Left lung (tissue), 10 donors: ENCODE measurements around the gene SYT9. TPM values are rescaled to one million over a fixed set of nuclear protein-coding genes. Genes with fewer than 3 reads are reported as not detected.

Experiments used
- ATAC-seq: fragments of 200-7000 bp; cut with Tn5 transposase; one replicate; pipeline ENCODE4 v1.9.1; 2020; ENCODE audit warnings: moderate library complexity
- DNase-seq, 4 donors: peaks; one replicate each; pipeline ENCODE4 v3.0.0-alpha.2; 2013 to 2020
- H3K27ac ChIP-seq, 2 donors: fragments of 200-600 bp; sonication (generic) in 1 of 2; one replicate each; pipeline versions ENCODE4 v1.5.0 to v1.8.0; 2020 to 2021
- H3K27me3 ChIP-seq, 2 donors: fragments of 200-600 bp; sonication (generic) in 1 of 2; one replicate each; pipeline versions ENCODE4 v1.5.0 to v1.8.0; 2020 to 2021
- H3K36me3 ChIP-seq, 2 donors: fragments of 200-600 bp; sonication (generic) in 1 of 2; one replicate each; pipeline versions ENCODE4 v1.5.0 to v1.8.0; 2020 to 2021
- H3K4me1 ChIP-seq, 2 donors: fragments of 200-600 bp; one replicate each; pipeline ENCODE4 v1.8.0; 2021
- H3K4me3 ChIP-seq, 2 donors: fragments of 200-600 bp; sonication (generic) in 1 of 2; one replicate each; pipeline versions ENCODE4 v1.5.0 to v1.8.0; 2020 to 2021; ENCODE audit warnings: mild to moderate bottlenecking in 1 of 2
- H3K9me3 ChIP-seq, 2 donors: fragments of 200-600 bp; sonication (generic) in 1 of 2; one replicate each; pipeline versions ENCODE4 v1.5.0 to v1.8.0; 2020 to 2021
- CTCF ChIP-seq, 2 donors: fragments of 200-600 bp; sonication (generic) in 1 of 2; IDR thresholded peaks; one replicate each; pipeline versions ENCODE4 v1.5.0 to v1.8.0; 2021; ENCODE audit warnings: antibody characterized with exemption in 2 of 2
- intact Hi-C, 2 donors: fragments of 100-400 bp; cut with DNase I; formaldehyde crosslinking; loops; one replicate each; pipeline versions ENCODE4 v1.11.2 to v1.14.2; 2022
- polyA plus RNA-seq, 6 donors: library from polyadenylated mRNA; unstranded; fragments of 120-200 nt; gene quantifications; one replicate each; pipeline ENCODE4 v1.2.1, GENCODE V29; 2013; ENCODE audit not compliant: insufficient read length in 6 of 6
- total RNA-seq, 2 donors: library from RNA; stranded (reverse); fragmentation: NEBNext Ultra II Directional; extraction: Animal tissue kit (Norgen Biotek cat#: 25700); gene quantifications; one replicate each; pipeline ENCODE4 v1.2.1, GENCODE V29; 2021
- donor health status: DM: no; HTN: yes; CAD: no.
- donor health status: DM: no; HTN: no; CAD: no.

SYT9 gene
- total and polyA plus RNA-seq, 8 donors = 0.10 to 0.20 (median 0.11) TPM; not detected in 1

DNA sequence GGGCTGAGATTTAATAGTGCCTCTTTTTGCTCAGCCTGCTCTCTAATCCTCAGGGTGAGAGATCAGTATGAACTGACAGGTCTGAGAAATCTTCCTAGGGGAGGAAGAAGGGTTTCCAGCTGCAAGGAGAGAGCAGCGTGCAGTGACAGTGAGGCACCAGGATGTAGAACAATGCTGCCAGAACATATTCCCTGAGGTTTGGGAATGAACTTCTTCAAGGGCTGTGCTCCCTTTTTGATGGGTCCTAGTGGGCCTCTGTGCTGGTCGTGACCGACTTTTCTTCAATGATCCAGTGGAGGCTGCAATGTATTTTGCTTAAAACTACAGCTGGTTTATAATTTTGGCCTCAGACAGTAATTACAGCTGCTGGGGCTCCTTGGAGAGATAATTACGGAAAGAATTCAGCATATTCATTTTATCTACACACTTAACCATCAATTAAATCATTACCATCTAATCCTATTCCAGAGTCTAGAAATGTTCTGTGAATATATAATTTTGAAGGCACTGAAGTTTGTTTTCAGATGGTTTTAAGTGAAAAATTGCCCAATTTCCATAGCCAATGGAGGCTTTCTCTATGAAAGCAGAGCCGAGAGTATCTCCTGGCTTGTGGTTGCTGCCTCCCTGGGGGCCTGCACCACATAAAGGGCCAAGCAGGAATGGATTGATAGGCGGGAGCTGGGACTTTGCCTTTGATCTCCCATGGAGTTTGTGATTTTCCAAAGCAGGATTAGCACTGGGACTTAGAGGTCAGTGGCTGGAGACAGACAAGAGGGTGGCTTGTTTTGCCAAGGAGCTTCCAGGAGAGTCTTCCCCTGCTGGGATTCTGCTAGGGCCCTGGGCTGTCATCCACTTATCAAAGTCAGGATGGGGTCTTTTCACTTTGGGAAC, 192.6 kb downstream of the SYT9 start:
- Histone ChIP-seq H3K4me1 (peaks cover 0 to 3% of the 10 kb centered on the region in 2 donors), H3K27me3 (peaks cover 0 to 67% of the 10 kb centered on the region in 2 donors), H3K27ac (no peak overlapping the region), H3K9me3 (no peaks in the 10 kb centered on the region), H3K4me3 (no peak overlapping the region), H3K36me3 (no peaks in the 10 kb centered on the region)
- ATAC-seq (no peak), DNase-seq (peak in 1 of 4 donors; percentile 8)
- intact Hi-C loops = no loop called here
- no peak for TF ChIP-seq CTCF (IDR thresholded peaks at IDR 0.05)

GRCh38 chr11:7445564-7445963, 193.9 kb downstream of the SYT9 start:
- Histone ChIP-seq H3K4me1 (no peaks in the 10 kb centered on the region), H3K36me3 (no peaks in the 10 kb centered on the region), H3K4me3 (no peak overlapping the region), H3K27ac (no peak overlapping the region), H3K27me3 (peaks cover 0 to 72% of the 10 kb centered on the region in 2 donors), H3K9me3 (no peaks in the 10 kb centered on the region)
- TF ChIP-seq CTCF (IDR thresholded peaks at IDR 0.05) = no peak
- ATAC-seq (no peak), DNase-seq (no peak)
- intact Hi-C loops = no loop called here

DNA sequence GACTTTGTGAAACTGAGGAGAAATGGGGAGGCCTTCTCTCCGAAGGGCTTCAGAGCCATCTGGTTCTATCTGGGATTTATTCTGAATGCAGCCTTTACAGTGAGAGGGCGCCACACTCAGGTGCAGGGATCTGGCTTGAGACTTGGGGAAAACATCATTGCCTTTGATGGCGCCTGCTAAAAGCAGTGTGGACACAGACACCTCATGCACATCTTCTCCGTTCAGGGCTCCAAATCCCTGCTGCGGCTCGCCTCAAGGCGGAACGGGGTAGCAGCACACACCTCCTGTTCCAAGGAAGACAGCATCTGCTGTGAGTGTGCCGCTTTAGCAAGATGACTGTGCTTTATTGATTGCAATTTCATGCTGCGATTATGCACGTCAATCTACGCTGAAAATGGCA, 196.5 kb downstream of the SYT9 start:
- DNase-seq (no peak), ATAC-seq (no peak)
- Histone ChIP-seq H3K9me3 (no peaks in the 10 kb centered on the region), H3K27me3 (peaks cover 0 to 79% of the 10 kb centered on the region in 2 donors), H3K27ac (no peak overlapping the region), H3K4me1 (no peaks in the 10 kb centered on the region), H3K4me3 (no peak overlapping the region), H3K36me3 (no peaks in the 10 kb centered on the region)
- TF ChIP-seq CTCF (IDR thresholded peaks at IDR 0.05) = no peak
- intact Hi-C loops = no loop called here

GRCh38 chr11:7449211-7449840, 197.6 kb downstream of the SYT9 start:
- TF ChIP-seq CTCF (IDR thresholded peaks at IDR 0.05) = no peak
- no peak overlapping the region for H3K4me3 ChIP-seq
- intact Hi-C loops = no loop called here
- no peaks in the 10 kb centered on the region for H3K4me1 ChIP-seq
- peaks cover 0 to 79% of the 10 kb centered on the region in 2 donors for H3K27me3 ChIP-seq
- no peaks in the 10 kb centered on the region for H3K9me3 ChIP-seq
- H3K36me3 ChIP-seq = no peaks in the 10 kb centered on the region
- DNase-seq = peak in 1 of 4 donors; percentile 26
- H3K27ac ChIP-seq = no peak overlapping the region
- ATAC-seq = peak; percentile 27

DNA sequence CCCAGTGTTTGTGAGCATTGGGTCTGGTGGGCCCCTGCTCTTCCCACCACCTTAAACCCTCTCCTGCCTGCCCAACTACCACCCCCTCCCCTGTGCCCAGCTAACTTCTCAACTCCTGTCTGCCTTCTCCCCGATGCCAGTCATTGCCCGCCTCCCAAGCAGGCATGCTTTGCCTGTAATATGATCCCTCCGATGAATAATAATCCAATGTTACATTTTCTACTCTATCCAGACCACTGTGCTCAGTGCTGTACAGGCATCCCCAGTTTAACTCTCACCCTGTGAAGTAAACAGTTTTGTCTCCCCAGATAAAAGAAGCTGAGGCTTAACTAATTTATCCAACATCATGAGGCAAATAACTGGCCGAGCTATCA, 198.1 kb downstream of the SYT9 start:
- Histone ChIP-seq H3K4me3 (no peak overlapping the region), H3K27me3 (peaks cover 0 to 80% of the 10 kb centered on the region in 2 donors), H3K9me3 (no peaks in the 10 kb centered on the region), H3K36me3 (no peaks in the 10 kb centered on the region), H3K4me1 (no peaks in the 10 kb centered on the region), H3K27ac (no peak overlapping the region)
- intact Hi-C loops = no loop called here
- TF ChIP-seq CTCF (IDR thresholded peaks at IDR 0.05) = no peak
- ATAC-seq = no peak
- peak in 1 of 4 donors; percentile 10 for DNase-seq
